Loucy (cell line): Measurements from ENCODE around the gene PARP3.
A peak's percentile ranks its signal among the peaks of the same experiment; 100 is the strongest.

ENCODE experiments used
- H2AFZ ChIP-seq: fragments of 200-600 bp; sonication (generic); 2 replicates; pipeline ENCODE4 v1.6.0; 2016; ENCODE audit warnings: antibody characterized with exemption, mild to moderate bottlenecking, low read length, moderate library complexity
- H3F3A ChIP-seq: fragments of 200-600 bp; 2 replicates; pipeline ENCODE4 v1.6.0; 2016; ENCODE audit warnings: antibody characterized with exemption, low read depth, mild to moderate bottlenecking
- H3K27me3 ChIP-seq: fragments of 200-600 bp; sonication (generic); 2 replicates; pipeline ENCODE4 v1.6.1; 2014; ENCODE audit warnings: low read length, mild to moderate bottlenecking; ENCODE audit not compliant: insufficient read depth, poor library complexity, severe bottlenecking
- H3K36me3 ChIP-seq: fragments of 200-600 bp; sonication (generic); 2 replicates; pipeline ENCODE4 v1.6.1; 2016; ENCODE audit warnings: low read length; ENCODE audit not compliant: insufficient read depth
- H3K4me1 ChIP-seq: fragments of 200-600 bp; sonication (generic); 2 replicates; pipeline ENCODE4 v1.5.1; 2014; ENCODE audit warnings: low read length, mild to moderate bottlenecking; ENCODE audit not compliant: insufficient read depth, poor library complexity, severe bottlenecking
- H3K4me2 ChIP-seq: fragments of 200-600 bp; sonication (generic); 2 replicates; pipeline ENCODE4 v1.6.0; 2014; ENCODE audit warnings: antibody characterized with exemption, low read length, low read depth, mild to moderate bottlenecking; ENCODE audit not compliant: poor library complexity, severe bottlenecking
- H3K4me3 ChIP-seq: fragments of 200-600 bp; sonication (generic); 2 replicates; pipeline ENCODE4 v1.5.1; 2014; ENCODE audit warnings: low read length, mild to moderate bottlenecking, mixed read lengths; ENCODE audit not compliant: poor library complexity, severe bottlenecking
- H3K79me2 ChIP-seq: fragments of 200-600 bp; sonication (generic); 2 replicates; pipeline ENCODE4 v1.6.1; 2014; ENCODE audit warnings: low read length; ENCODE audit not compliant: insufficient read depth
- H3K9ac ChIP-seq: fragments of 200-600 bp; sonication (generic); 2 replicates; pipeline ENCODE4 v1.6.0; 2014; ENCODE audit warnings: mild to moderate bottlenecking, low read depth, low read length, moderate library complexity; ENCODE audit not compliant: poor library complexity, severe bottlenecking
- H3K9me2 ChIP-seq: fragments of 200-600 bp; sonication (generic); replicated peaks from 2 replicates; pipeline ENCODE4 v1.6.1; 2016; ENCODE audit warnings: low read depth, low read length, mixed read lengths
- H3K9me3 ChIP-seq: fragments of 200-600 bp; sonication (generic); 2 replicates; pipeline ENCODE4 v1.6.1; 2014; ENCODE audit warnings: mild to moderate bottlenecking, antibody characterized with exemption, low read length, low read depth; ENCODE audit not compliant: insufficient read depth
- H4K20me1 ChIP-seq: fragments of 200-600 bp; sonication (generic); 2 replicates; pipeline ENCODE4 v1.6.0; 2014; ENCODE audit warnings: antibody characterized with exemption, low read length, mild to moderate bottlenecking; ENCODE audit not compliant: insufficient read depth, poor library complexity, severe bottlenecking
- EZH2phosphoT487 ChIP-seq: fragments of 200-600 bp; IDR thresholded peaks from 2 replicates; pipeline ENCODE4 v1.6.1; 2018; ENCODE audit warnings: antibody characterized with exemption, mild to moderate bottlenecking, moderate library complexity, borderline replicate concordance
- TF ChIP-seq, protein P1 (sequence below): fragments of 200-600 bp; sonication (generic); conservative IDR thresholded peaks from 2 replicates; pipeline ENCODE4 v1.5.1; 2014; ENCODE audit warnings: mild to moderate bottlenecking, antibody characterized with exemption, low read length

The PARP3 gene

DNA sequence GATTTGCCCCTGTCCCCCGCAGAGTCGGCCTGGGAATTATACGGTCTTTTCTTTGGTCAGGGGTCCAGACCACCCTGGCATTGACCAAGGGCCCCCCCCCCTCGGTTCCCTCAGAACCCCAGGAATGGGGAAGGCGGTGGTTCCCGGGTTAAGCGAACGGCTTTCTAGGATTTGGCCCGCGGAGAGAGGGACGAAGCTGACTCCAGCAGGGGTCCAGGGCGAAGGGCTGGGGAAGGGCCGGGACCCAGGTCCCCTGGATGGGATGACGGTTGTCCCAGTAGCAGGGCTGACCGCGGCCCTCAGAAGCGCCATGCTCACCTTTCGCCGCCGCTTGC lies 733 bp upstream of the PARP3 start:
- Histone ChIP-seq H4K20me1 (peaks cover 4% of the 10 kb centered on the region), H3K9ac (peak overlapping the region; percentile 85), H3K4me1 (peaks cover 28% of the 10 kb centered on the region), H3K79me2 (peaks cover 23% of the 10 kb centered on the region), H3K9me3 (no peaks in the 10 kb centered on the region), H3K4me2 (peak overlapping the region; percentile 93), H3F3A (no peaks in the 10 kb centered on the region), H3K4me3 (peak overlapping the region; percentile 90), H2AFZ (peak overlapping the region; percentile 37; the same call in 1 of the 2 replicates), H3K27me3 (no peaks in the 10 kb centered on the region), H3K9me2 (no peaks in the 10 kb centered on the region), H3K36me3 (peaks cover 5% of the 10 kb centered on the region; the same call in 1 of the 2 replicates)
- TF ChIP-seq, protein P1, sequence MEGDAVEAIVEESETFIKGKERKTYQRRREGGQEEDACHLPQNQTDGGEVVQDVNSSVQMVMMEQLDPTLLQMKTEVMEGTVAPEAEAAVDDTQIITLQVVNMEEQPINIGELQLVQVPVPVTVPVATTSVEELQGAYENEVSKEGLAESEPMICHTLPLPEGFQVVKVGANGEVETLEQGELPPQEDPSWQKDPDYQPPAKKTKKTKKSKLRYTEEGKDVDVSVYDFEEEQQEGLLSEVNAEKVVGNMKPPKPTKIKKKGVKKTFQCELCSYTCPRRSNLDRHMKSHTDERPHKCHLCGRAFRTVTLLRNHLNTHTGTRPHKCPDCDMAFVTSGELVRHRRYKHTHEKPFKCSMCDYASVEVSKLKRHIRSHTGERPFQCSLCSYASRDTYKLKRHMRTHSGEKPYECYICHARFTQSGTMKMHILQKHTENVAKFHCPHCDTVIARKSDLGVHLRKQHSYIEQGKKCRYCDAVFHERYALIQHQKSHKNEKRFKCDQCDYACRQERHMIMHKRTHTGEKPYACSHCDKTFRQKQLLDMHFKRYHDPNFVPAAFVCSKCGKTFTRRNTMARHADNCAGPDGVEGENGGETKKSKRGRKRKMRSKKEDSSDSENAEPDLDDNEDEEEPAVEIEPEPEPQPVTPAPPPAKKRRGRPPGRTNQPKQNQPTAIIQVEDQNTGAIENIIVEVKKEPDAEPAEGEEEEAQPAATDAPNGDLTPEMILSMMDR = no peak

DNA sequence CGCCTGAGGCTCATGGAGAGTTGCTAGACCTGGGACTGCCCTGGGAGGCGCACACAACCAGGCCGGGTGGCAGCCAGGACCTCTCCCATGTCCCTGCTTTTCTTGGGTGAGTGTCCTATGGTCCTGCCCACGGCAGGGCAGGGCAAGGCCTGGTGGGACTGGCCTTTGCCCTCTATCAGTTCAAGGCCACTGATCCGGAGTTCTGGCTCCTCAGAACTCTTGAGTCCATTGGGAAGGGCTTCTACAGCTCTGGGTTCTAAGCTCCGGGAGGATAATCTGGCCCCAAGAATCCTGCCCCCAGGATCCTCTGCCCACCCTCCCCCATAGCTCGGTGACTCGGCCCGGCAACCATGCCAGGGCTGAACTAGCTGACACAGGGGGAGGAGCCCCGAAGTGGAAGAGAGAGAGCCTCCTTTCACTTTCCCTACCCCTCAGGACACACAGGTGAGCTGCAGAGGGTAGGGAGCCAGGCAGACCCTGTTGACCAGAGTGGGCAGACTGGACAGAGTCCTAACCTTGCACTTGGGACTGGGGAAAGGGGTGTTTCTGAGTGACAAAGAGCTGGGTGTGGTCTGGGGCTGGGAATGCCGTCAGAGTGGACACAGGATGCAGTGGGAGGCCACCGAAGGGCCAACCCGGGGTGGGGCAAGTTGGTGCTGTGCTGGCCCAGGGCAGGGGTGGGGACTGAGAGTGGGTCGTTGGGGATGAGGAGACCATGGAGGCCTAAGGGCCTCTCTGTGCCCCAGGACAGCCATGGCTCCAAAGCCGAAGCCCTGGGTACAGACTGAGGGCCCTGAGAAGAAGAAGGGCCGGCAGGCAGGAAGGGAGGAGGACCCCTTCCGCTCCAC lies 664 bp downstream of the PARP3 start:
- Histone ChIP-seq H3K79me2 (peaks cover 23% of the 10 kb centered on the region), H3K9me3 (no peaks in the 10 kb centered on the region), H3F3A (no peaks in the 10 kb centered on the region), H2AFZ (peak overlapping the region; percentile 89), H3K36me3 (0 out of 2 replicates have a peak, but pooled peaks cover 3% of the 10 kb centered on the region), H3K27me3 (no peaks in the 10 kb centered on the region), H3K4me3 (peak overlapping the region; percentile 81), H3K9me2 (no peaks in the 10 kb centered on the region), H3K4me2 (peak overlapping the region; percentile 84), H3K4me1 (peaks cover 28% of the 10 kb centered on the region), H3K9ac (peak overlapping the region; percentile 93), H4K20me1 (peaks cover 4% of the 10 kb centered on the region)
- TF ChIP-seq, protein P1 = no peak
- TF ChIP-seq EZH2phosphoT487 = no peak

DNA sequence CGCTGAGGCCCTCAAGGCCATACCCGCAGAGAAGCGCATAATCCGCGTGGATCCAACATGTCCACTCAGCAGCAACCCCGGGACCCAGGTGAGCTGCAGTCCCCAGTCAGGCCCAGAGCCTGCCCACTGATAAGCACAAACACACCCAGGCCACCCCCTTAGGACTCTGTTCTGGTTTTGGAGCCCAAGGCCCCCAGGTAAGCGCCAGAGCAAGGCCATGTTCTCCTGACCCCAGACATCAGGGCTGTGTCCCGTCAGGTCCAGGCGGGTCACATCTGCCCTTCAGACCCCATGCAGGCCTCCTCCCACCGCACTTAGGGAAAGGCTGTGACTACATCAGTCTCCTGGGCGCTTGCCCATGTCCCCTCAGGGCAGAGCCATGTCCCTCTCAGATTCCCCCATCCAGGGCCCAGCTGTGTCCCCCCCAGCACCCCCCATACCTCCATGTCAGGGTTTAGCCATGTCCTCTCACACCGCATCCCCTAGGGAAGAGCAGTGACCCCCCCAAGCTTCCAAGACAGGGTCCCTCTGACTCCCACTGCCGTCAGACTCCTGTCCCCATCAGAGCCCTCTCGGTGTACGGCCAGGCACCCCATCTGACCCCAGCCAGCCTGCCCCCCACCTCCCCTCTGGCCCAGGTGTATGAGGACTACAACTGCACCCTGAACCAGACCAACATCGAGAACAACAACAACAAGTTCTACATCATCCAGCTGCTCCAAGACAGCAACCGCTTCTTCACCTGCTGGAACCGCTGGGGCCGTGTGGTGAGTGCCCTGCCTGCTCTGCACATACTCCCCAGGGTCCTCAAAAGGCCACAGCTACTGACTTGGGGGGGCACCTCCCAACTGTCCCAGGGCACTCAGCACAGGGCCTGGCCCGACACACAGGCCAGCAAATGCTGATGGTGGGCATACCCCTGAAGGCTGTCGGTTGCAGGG lies 1.6 kb downstream of the PARP3 start:
- Histone ChIP-seq H3K4me3 (peak overlapping the region; percentile 81), H3K36me3 (no peaks in the 10 kb centered on the region), H3K9me2 (no peaks in the 10 kb centered on the region), H3F3A (no peaks in the 10 kb centered on the region), H3K9me3 (no peaks in the 10 kb centered on the region), H4K20me1 (peaks cover 4% of the 10 kb centered on the region), H2AFZ (no peak overlapping the region), H3K79me2 (peaks cover 23% of the 10 kb centered on the region), H3K4me2 (peak overlapping the region; percentile 84), H3K9ac (peak overlapping the region; percentile 93), H3K27me3 (no peaks in the 10 kb centered on the region), H3K4me1 (peaks cover 28% of the 10 kb centered on the region)
- no peak for TF ChIP-seq EZH2phosphoT487
- TF ChIP-seq, protein P1 = no peak
